ENCODE measurements around the gene YWHAG. TPM values are rescaled to one million over a fixed set of nuclear protein-coding genes. Genes with fewer than 3 reads are reported as not detected.
A peak's percentile ranks its signal among the peaks of the same experiment; 100 is the strongest.

YWHAG gene
- total and polyA plus RNA-seq, 12 donors = 50.5 to 309 (median 98.0) TPM

GRCh38 chr7:76300166-76300731, 58.5 kb downstream of the YWHAG start:
- WGBS, 4 donors = 81 to 92% (median 86%) methylated on average over 5 to 7 of the region's 7 CpGs

GRCh38 chr7:76296743-76297740, 61.7 kb downstream of the YWHAG start:
- peaks cover 19 to 47% of the 10 kb centered on the region in 2 donors for H3K4me1 ChIP-seq (replicated peaks in 1 of 2)
- H3K27me3 ChIP-seq = no peaks in the 10 kb centered on the region
- no peaks in the 10 kb centered on the region for H3K36me3 ChIP-seq (replicated peaks in 1 of 2)
- intact Hi-C loops (cut with DNase I) = no loop called here
- no peak for TF ChIP-seq POLR2A (IDR thresholded peaks at IDR 0.05)
- TF ChIP-seq CTCF (IDR thresholded peaks at IDR 0.05) = no peak
- no peaks in the 10 kb centered on the region for H3K9me3 ChIP-seq (replicated peaks in 1 of 3)
- no peak overlapping the region for H3K4me3 ChIP-seq
- peak overlapping the region in 4 of 5 donors; percentile 23 to 100 (median 70) for H3K27ac ChIP-seq
- peak in 3 of 7 donors; percentile 73 to 77 (median 76) for DNase-seq
- WGBS, 4 donors = 62 to 70% (median 68%) methylated on average over 14 to 22 of the region's 22 CpGs

More at GRCh38 chr7:76300166-76300731, 58.5 kb downstream of the YWHAG start:
- intact Hi-C loops (cut with DNase I) = no loop called here
- H3K9me3 ChIP-seq (replicated peaks in 1 of 3) = no peaks in the 10 kb centered on the region
- peaks cover 22 to 33% of the 10 kb centered on the region in 2 donors for H3K4me1 ChIP-seq (replicated peaks in 1 of 2)
- peak overlapping the region in 2 of 5 donors; percentile 38 to 100 for H3K27ac ChIP-seq
- DNase-seq = no peak
- peaks cover 0 to 7% of the 10 kb centered on the region in 2 donors for H3K36me3 ChIP-seq (replicated peaks in 1 of 2)
- no peak overlapping the region for H3K4me3 ChIP-seq
- no peaks in the 10 kb centered on the region for H3K27me3 ChIP-seq
- TF ChIP-seq POLR2A (IDR thresholded peaks at IDR 0.05) (no peak), CTCF (IDR thresholded peaks at IDR 0.05) (no peak)

GRCh38 chr7:76294344-76295024, 64.3 kb downstream of the YWHAG start:
- H3K27me3 ChIP-seq = no peaks in the 10 kb centered on the region
- DNase-seq = peak; percentile 97 to 99 (median 99)
- no peaks in the 10 kb centered on the region for H3K36me3 ChIP-seq (replicated peaks in 1 of 2)
- intact Hi-C loops (cut with DNase I) = no loop called here
- H3K4me3 ChIP-seq = peak overlapping the region in 1 of 4 donors; percentile 42
- no peaks in the 10 kb centered on the region for H3K9me3 ChIP-seq (replicated peaks in 1 of 3)
- peak overlapping the region; percentile 85 to 100 (median 96) for H3K27ac ChIP-seq
- WGBS, 4 donors = 3 to 13% (median 7%) methylated on average over 13 to 20 of the region's 20 CpGs
- TF ChIP-seq POLR2A (IDR thresholded peaks at IDR 0.05) (peak in 1 of 2 donors; percentile 76), CTCF (IDR thresholded peaks at IDR 0.05) (no peak)
- peaks cover 28 to 56% of the 10 kb centered on the region in 2 donors for H3K4me1 ChIP-seq (replicated peaks in 1 of 2)
